Mammary epithelial cell (primary cell): ENCODE measurements around the gene SOX8.

ENCODE experiments used
- EZH2 ChIP-seq: IDR thresholded peaks from 2 replicates; pipeline ENCODE4 v1.6.1; 2012; ENCODE audit warnings: low read length, inconsistent platforms, borderline replicate concordance
- TF ChIP-seq, protein P1 (sequence below), 2 donors: IDR thresholded peaks in 1 of 2; conservative IDR thresholded peaks in 1 of 2; 2 replicates each; pipeline ENCODE4 v1.5.1; 2011 to 2012; ENCODE audit warnings: inconsistent platforms in 2 of 2, low read length in 2 of 2, mild to moderate bottlenecking in 2 of 2, control low read depth in 1 of 2, low read depth in 1 of 2; ENCODE audit not compliant: insufficient read depth in 1 of 2; ENCODE audit errors: extremely low read depth in 1 of 2

DNA sequence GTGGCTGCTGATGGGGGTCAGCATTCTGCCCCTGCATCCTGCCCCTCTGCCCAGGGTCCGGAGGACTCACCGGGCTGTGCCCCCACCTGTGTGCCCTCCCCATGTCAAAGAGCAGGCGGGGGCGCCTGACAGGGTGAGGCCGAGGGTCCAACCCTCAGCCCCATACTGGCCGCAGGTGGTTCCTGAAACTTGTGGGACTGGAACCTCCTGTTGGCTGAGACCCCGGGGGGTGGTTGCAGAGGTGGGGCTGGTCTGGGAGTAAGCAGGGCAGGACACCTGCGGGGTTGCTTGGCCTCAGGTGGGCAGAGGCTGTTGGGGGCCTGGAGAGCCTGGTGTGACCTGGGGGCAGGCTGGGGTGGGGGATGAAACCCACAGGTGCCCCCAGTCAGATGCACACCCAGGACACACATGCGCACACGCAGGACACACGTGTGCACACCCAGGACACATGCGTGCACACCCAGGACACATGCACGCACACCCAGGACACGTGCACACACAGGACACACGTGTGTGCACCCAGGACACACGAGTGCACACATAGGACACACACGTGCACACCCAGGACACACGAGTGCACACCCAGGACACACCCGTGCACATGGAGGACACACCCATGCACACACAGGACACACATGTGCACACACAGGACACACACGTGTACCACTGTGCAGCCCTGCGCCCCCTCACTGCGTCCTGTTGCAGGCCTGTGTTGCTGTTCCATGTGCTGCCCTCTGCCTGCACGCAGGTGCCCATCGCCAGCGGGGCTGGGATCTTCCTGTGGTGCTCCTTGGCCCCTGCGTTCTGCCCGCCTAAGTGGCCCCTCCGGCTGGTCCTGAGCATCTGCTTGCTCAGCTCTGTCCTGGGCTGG, 31.4 kb downstream of the SOX8 start:
- TF ChIP-seq, protein P1, sequence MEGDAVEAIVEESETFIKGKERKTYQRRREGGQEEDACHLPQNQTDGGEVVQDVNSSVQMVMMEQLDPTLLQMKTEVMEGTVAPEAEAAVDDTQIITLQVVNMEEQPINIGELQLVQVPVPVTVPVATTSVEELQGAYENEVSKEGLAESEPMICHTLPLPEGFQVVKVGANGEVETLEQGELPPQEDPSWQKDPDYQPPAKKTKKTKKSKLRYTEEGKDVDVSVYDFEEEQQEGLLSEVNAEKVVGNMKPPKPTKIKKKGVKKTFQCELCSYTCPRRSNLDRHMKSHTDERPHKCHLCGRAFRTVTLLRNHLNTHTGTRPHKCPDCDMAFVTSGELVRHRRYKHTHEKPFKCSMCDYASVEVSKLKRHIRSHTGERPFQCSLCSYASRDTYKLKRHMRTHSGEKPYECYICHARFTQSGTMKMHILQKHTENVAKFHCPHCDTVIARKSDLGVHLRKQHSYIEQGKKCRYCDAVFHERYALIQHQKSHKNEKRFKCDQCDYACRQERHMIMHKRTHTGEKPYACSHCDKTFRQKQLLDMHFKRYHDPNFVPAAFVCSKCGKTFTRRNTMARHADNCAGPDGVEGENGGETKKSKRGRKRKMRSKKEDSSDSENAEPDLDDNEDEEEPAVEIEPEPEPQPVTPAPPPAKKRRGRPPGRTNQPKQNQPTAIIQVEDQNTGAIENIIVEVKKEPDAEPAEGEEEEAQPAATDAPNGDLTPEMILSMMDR (conservative IDR thresholded peaks at IDR 0.05 in 1 of 2, IDR thresholded peaks at IDR 0.05 in 1 of 2; ENCODE audit: extremely low read depth in 1 of 2, insufficient read depth in 1 of 2, low read depth in 1 of 2, low read length in 2 of 2): no peak
- TF ChIP-seq EZH2: no peak
